SH-SY5Y (cell line): ENCODE results near the gene IL6R.

ENCODE experiments used
- GATA2 ChIP-seq: IDR thresholded peaks from 2 replicates; pipeline ENCODE4 v1.6.1; 2011; ENCODE audit warnings: mild to moderate bottlenecking, low read depth, low read length
- GATA3 ChIP-seq: IDR thresholded peaks from 2 replicates; pipeline ENCODE4 v1.6.1; 2011; ENCODE audit warnings: low read depth, mild to moderate bottlenecking, low read length, moderate library complexity

IL6R gene

DNA sequence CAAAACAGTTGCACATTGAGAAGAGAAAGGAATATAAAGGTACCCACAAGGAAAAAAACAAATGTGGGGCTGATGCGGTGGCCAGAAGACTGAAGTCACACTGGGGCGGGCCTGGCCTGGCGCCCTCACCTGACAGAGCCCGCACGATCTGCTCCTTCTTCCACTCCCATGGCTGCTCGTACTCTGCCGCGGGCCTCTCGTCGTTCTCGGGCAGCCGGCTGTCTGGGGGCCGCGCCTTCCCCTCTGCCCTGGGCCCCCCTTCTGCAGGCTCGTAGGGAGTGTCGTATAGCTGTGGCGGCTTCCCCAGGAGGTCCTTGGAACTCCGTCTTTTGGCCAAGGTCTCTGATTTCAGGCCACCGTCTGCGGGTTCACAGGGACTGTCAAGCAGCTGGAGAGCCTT is 83.8 kb downstream of the IL6R start:
- TF ChIP-seq GATA2 (no peak), GATA3 (no peak)

- TF ChIP-seq GATA2: no peak
- no peak for TF ChIP-seq GATA3
Measured at GRCh38 chr1:154489695-154490274, 84.6 kb downstream of the IL6R start.

DNA sequence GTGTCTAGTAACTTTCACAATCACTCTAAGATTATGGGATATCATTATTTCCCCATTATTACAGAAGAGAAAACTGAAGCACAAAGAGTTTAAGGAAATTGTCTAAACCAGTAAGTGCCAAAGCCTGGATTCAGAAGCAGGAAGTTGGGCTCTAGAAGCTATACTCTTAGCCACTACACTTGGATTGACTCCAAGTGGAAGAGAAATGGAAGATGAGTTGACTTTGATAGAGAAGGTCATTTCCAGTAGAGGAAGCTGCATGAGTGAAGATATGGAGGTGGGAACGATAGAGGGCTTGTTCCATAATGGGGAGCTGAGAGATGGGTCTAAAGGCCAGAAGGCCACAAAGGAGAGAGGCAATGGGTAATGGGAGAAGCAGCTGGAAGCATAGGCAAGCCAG is 85.2 kb downstream of the IL6R start:
- TF ChIP-seq GATA3 (no peak), GATA2 (no peak)

DNA sequence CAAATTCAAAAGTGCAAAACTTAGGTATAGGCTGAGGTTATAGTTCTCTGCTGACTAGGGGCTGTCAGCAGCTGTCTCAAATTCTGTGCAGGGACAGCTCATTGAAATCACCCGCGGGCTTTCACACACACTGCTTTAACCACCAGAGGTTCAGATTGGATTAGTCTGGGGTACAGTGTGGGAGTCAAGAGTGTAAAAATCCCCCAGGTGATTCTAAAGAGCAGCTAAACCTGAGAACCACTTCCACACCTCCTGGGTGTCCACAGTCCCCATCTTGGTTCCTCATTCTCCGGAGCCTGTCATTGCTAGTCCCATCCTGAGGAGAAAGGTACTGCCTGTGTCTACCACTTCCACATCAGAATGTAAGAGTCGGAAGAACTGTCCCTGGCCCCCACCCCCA is 87.0 kb downstream of the IL6R start:
- no peak for TF ChIP-seq GATA3
- TF ChIP-seq GATA2: no peak

DNA sequence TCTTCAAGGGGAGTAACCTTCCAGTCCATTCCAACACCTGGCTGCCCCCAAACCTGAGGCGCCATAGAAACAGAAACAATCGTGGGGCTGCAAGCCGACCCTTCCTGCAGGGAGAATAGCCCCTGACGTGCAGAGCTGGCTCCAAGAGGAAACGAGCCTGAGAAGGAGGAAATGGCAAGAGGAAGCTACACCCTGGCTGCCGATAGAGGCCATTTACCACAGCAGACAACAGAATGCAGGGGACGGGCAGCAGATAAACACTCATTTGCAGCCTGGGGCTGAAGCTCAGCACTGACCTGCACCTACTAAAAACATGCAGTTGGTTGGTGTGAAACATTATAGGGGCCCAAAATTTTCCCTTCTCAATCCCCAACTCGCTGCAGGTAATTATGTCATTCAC is 88.1 kb downstream of the IL6R start:
- TF ChIP-seq GATA3 (no peak), GATA2 (no peak)

- no peak for TF ChIP-seq GATA3
- TF ChIP-seq GATA2: no peak
Measured at GRCh38 chr1:154495496-154496273, 90.5 kb downstream of the IL6R start.

DNA sequence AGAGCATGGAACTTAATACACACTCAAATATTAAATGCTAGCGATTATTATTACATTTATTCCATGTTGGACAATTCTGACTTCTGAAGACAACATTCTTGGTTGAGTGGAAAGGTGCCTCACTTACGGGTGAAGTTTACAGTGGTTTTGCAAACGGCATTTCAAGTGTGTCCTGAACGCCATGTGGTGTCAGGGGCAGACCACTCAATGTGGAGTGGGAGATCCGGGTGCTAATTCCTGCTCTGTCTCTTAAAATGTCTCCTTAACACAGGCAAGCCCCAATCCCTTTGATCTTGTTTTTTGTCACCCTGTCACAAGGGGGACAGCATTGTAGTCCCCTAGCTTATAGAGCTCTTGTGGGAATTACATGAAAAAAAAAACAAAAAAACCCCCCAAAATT is 91.2 kb downstream of the IL6R start:
- TF ChIP-seq GATA3 (no peak), GATA2 (no peak)

GRCh38 chr1:154497026-154497806 is 92.1 kb downstream of the IL6R start:
- TF ChIP-seq GATA2 (no peak), GATA3 (no peak)

- TF ChIP-seq GATA2: no peak
- TF ChIP-seq GATA3: no peak
Measured at GRCh38 chr1:154499446-154499845, 94.3 kb downstream of the IL6R start.

DNA sequence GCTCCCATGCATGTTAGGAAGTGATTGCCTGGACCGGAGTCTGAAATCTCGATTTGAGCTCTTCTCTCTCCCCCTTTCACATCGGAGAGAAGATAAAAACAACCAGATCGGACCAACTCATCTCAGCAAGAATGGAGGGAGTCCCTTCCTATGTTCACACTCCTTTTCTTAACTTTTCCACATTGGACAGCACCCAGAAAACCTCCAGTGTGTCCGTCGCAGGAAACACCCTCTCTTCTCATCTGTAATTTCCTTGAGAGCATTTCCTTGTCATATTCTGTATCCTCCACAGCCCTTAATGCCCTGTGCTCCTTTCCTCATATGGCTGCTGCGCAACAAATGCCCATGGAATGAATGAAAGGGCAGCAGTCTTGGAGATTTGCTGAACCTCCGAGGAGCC is 95.4 kb downstream of the IL6R start:
- no peak for TF ChIP-seq GATA2
- no peak for TF ChIP-seq GATA3

GRCh38 chr1:154501423-154502065 is 96.4 kb downstream of the IL6R start:
- TF ChIP-seq GATA3 (no peak), GATA2 (no peak)

DNA sequence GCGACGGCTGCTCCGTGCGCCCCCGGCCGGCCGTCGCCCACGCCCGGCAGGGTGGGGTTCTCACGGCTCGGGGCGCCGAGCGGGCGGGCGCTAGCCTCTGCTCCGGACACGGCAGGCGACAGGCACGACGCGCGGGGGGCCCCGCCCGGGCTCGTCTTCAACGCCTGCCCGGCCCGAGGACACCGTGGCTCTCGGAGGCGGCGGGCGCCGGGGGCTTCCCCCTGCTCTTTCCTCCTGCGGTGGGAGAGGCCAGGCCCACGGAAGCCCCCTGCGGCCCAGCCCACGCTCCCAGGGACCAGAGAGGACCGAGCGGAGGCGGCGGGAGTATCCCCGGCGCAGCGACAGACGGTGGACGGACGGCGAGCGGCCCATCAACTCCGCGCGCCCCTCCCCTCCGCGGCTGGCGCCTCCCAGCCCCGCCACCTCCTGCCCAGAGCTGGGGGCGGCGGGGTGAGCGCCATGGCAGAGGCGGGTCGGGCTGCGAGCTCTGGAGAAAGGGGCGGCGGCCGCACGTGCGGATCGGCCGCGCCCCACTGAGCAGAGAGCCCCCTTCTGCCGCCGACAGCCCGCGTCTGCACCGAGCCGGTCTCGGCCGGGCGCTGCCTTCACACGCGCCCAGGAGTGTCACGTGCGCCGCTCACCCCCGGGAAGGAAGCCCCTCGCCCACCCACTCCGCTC is 97.1 kb downstream of the IL6R start, which contains the start of the genes SHE and TDRD10:
Gene SHE (minus strand): TSS at position 347 of the 678 bp plus-strand sequence. CDS start 386 bp downstream, outside the sequence.
Gene TDRD10 (plus strand): TSS at position 154 of the 678 bp plus-strand sequence. CDS start 4,685 bp downstream, outside the sequence.
- TF ChIP-seq GATA3 (no peak), GATA2 (no peak)

GRCh38 chr1:154502744-154503115 is 97.6 kb downstream of the IL6R start:
- TF ChIP-seq GATA3 (no peak), GATA2 (no peak)

DNA sequence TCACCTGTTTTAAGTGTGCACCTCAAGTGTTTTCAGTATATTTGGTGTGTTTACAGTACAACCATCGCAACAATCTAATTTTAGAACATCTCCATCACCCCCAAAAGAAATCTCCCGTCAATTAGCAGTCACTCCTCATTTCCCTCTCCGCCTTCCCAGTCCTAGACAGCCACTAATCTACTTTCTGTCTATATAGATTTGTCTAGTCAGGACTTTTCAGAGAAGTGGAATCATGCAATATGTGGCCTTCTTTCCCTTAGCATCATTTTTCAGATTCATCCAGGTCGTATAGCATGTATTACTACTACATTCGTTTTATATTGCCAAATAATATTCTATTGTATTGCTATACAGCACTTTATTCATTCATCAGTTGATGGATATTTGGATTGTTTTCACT is 98.8 kb downstream of the IL6R start:
- TF ChIP-seq GATA3: no peak
- no peak for TF ChIP-seq GATA2
